Measurements from ENCODE around the gene OSBPL7. TPM values are rescaled to one million over a fixed set of nuclear protein-coding genes. Genes with fewer than 3 reads are reported as not detected.

OSBPL7 gene
- total and polyA plus RNA-seq, 2 donors (not counting 1 experiment from before 2014, with no cell fraction given): 51.0 to 61.3 TPM

DNA sequence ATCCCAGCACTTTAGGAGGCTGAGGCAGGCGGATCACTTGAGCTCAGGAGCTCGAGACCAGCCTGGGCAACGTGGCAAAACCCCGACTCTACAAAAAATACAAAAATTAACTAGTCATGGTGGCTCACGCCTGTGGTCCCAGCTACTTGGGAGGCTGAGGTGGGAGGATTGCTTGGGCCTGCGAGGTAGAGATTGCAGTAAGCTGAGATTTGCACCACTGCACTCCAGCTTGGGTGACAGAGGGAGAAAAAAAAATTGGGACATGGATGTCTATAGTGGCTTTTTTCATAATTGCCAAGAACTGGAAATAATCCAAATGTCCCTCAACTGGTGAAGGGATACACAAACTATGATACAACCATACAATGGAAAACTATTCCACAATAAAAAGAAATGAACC lies 28.6 kb downstream of the OSBPL7 start:
- CTCF ChIA-PET: interaction anchor here (0.7 to 1.1 kb wide), 2 partner anchors 78 to 128 kb away, joined by 3 to 4 read pairs; no protein-coding TSS in a partner anchor
- peaks cover 9% of the 10 kb centered on the region for H3K4me1 Mint-ChIP-seq
- Histone ChIP-seq H2AFZ (ENCODE audit: insufficient read depth, low read depth, low read length, poor library complexity, severe bottlenecking) (no peak overlapping the region), H3K79me2 (ENCODE audit: control insufficient read depth, insufficient read depth, low read length) (no peaks in the 10 kb centered on the region), H3K4me2 (replicated peaks; ENCODE audit: low read depth, low read length, poor library complexity, severe bottlenecking) (no peak overlapping the region), H3K36me3 (replicated peaks in 1 of 2; ENCODE audit: control extremely low read depth in 1 of 2, control insufficient read depth in 1 of 2, extremely low read depth in 1 of 2, insufficient read depth in 2 of 2, low read length in 1 of 2) (no peaks in the 10 kb centered on the region), H3K27me3 (replicated peaks in 1 of 4; ENCODE audit: control extremely low read depth in 1 of 4, control insufficient read depth in 3 of 4, insufficient read depth in 4 of 4, low read length in 3 of 4) (peaks cover 0 to 34% (median 26%) of the 10 kb centered on the region in 4 experiments), H3K4me1 (ENCODE audit: control insufficient read depth in 2 of 2, insufficient read depth in 2 of 2, low read length in 2 of 2) (peaks cover 10% of the 10 kb centered on the region in 2 donors), H3K4me3 (ENCODE audit: control extremely low read depth in 1 of 5, extremely low read depth in 1 of 5, insufficient read depth in 1 of 5, low read depth in 2 of 5, low read length in 4 of 5) (no peak overlapping the region), H3K9ac (ENCODE audit: low read length) (no peak overlapping the region), H3K27ac (ENCODE audit: low read length in 2 of 2) (no peak overlapping the region), H4K20me1 (ENCODE audit: control insufficient read depth, insufficient read depth, low read length, poor library complexity, severe bottlenecking) (no peaks in the 10 kb centered on the region), H3K9me3 (ENCODE audit: control extremely low read depth in 1 of 3, control insufficient read depth in 2 of 3, insufficient read depth in 1 of 3, low read length in 2 of 3) (no peaks in the 10 kb centered on the region)
- H3K27me3 Mint-ChIP-seq: peaks cover 60% of the 10 kb centered on the region
- no peaks in the 10 kb centered on the region for H3K9me3 Mint-ChIP-seq (ENCODE audit: insufficient read depth)
- no peak overlapping the region for H3K4me3 Mint-ChIP-seq
- TF ChIP-seq, protein P1, sequence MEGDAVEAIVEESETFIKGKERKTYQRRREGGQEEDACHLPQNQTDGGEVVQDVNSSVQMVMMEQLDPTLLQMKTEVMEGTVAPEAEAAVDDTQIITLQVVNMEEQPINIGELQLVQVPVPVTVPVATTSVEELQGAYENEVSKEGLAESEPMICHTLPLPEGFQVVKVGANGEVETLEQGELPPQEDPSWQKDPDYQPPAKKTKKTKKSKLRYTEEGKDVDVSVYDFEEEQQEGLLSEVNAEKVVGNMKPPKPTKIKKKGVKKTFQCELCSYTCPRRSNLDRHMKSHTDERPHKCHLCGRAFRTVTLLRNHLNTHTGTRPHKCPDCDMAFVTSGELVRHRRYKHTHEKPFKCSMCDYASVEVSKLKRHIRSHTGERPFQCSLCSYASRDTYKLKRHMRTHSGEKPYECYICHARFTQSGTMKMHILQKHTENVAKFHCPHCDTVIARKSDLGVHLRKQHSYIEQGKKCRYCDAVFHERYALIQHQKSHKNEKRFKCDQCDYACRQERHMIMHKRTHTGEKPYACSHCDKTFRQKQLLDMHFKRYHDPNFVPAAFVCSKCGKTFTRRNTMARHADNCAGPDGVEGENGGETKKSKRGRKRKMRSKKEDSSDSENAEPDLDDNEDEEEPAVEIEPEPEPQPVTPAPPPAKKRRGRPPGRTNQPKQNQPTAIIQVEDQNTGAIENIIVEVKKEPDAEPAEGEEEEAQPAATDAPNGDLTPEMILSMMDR (IDR thresholded peaks at IDR 0.05): no peak
- TF ChIP-seq EZH2 (IDR thresholded peaks at IDR 0.05; ENCODE audit: borderline replicate concordance, insufficient read depth, low read depth, low read length, poor library complexity, severe bottlenecking): no peak
- no peak for DNase-seq
- WGBS (ENCODE audit: insufficient coverage): 82% methylated on average over 6 of the region's 6 CpGs
- ATAC-seq (ENCODE audit: low read depth): no peak
- POLR2A ChIA-PET: no interaction called here
- intact Hi-C loops (cut with micrococcal nuclease): no loop called here
- H3K27ac Mint-ChIP-seq: no peak overlapping the region

GRCh38 chr17:47792457-47792856 lies 29.1 kb downstream of the OSBPL7 start:
- no peak overlapping the region for H3K4me2 ChIP-seq (replicated peaks; ENCODE audit: low read depth, low read length, poor library complexity, severe bottlenecking)
- H3K27me3 ChIP-seq (replicated peaks in 1 of 4; ENCODE audit: control extremely low read depth in 1 of 4, control insufficient read depth in 3 of 4, insufficient read depth in 4 of 4, low read length in 3 of 4): peaks cover 0 to 33% (median 26%) of the 10 kb centered on the region in 4 experiments
- H3K36me3 ChIP-seq (replicated peaks in 1 of 2; ENCODE audit: control extremely low read depth in 1 of 2, control insufficient read depth in 1 of 2, extremely low read depth in 1 of 2, insufficient read depth in 2 of 2, low read length in 1 of 2): no peaks in the 10 kb centered on the region
- intact Hi-C loops (cut with micrococcal nuclease): no loop called here
- no peaks in the 10 kb centered on the region for H4K20me1 ChIP-seq (ENCODE audit: control insufficient read depth, insufficient read depth, low read length, poor library complexity, severe bottlenecking)
- H3K4me3 Mint-ChIP-seq: no peak overlapping the region
- ATAC-seq (ENCODE audit: low read depth) (no peak), DNase-seq (no peak)
- no CpG with 5 or more reads among the region's 1 CpG for WGBS (ENCODE audit: insufficient coverage)
- no peak overlapping the region for H3K27ac ChIP-seq (ENCODE audit: low read length in 2 of 2)
- H3K27me3 Mint-ChIP-seq: peaks cover 58% of the 10 kb centered on the region
- H3K79me2 ChIP-seq (ENCODE audit: control insufficient read depth, insufficient read depth, low read length): no peaks in the 10 kb centered on the region
- no peak overlapping the region for H3K4me3 ChIP-seq (ENCODE audit: control extremely low read depth in 1 of 5, extremely low read depth in 1 of 5, insufficient read depth in 1 of 5, low read depth in 2 of 5, low read length in 4 of 5)
- TF ChIP-seq EZH2 (IDR thresholded peaks at IDR 0.05; ENCODE audit: borderline replicate concordance, insufficient read depth, low read depth, low read length, poor library complexity, severe bottlenecking): no peak
- TF ChIP-seq, protein P1 (IDR thresholded peaks at IDR 0.05): no peak
- H3K9me3 Mint-ChIP-seq (ENCODE audit: insufficient read depth): no peaks in the 10 kb centered on the region
- CTCF ChIA-PET: interaction anchor here (0.6 kb wide), 1 partner anchor 281 kb away, joined by 3 read pairs; no protein-coding TSS in a partner anchor
- peaks cover 10% of the 10 kb centered on the region in 2 donors for H3K4me1 ChIP-seq (ENCODE audit: control insufficient read depth in 2 of 2, insufficient read depth in 2 of 2, low read length in 2 of 2)
- H3K9me3 ChIP-seq (ENCODE audit: control extremely low read depth in 1 of 3, control insufficient read depth in 2 of 3, insufficient read depth in 1 of 3, low read length in 2 of 3): no peaks in the 10 kb centered on the region
- no peak overlapping the region for H3K9ac ChIP-seq (ENCODE audit: low read length)
- H2AFZ ChIP-seq (ENCODE audit: insufficient read depth, low read depth, low read length, poor library complexity, severe bottlenecking): no peak overlapping the region
- no peak overlapping the region for H3K27ac Mint-ChIP-seq
- POLR2A ChIA-PET: no interaction called here
- peaks cover 9% of the 10 kb centered on the region for H3K4me1 Mint-ChIP-seq
